ENCODE data around the gene PIMREG.

- no peak for TF ChIP-seq POLR2AphosphoS5 (IDR thresholded peaks at IDR 0.05)
- TF ChIP-seq CTCF (IDR thresholded peaks at IDR 0.05) = no peak
- no peak for TF ChIP-seq POLR2A (IDR thresholded peaks at IDR 0.05)
These were observed 26.7 kb downstream of the PIMREG start for GRCh38 chr17:6470751-6471521.
